HG02571 (cell line): ENCODE data around the gene HOXA11.

ENCODE experiments used
- ATAC-seq: cut with Tn5 transposase; IDR thresholded peaks from one replicate; pipeline ENCODE4 v1.9.1; 2021; ENCODE audit warnings: mild to moderate bottlenecking, moderate library complexity; ENCODE audit not compliant: unreplicated experiment

The HOXA11 gene

GRCh38 chr7:27182285-27182841 lies 2.7 kb downstream of the HOXA11 start:
- ATAC-seq, result no peak

- no peak for ATAC-seq
Measured at GRCh38 chr7:27181795-27182275, 3.2 kb downstream of the HOXA11 start.

- ATAC-seq, result no peak
Measured at GRCh38 chr7:27180431-27181420, 4.3 kb downstream of the HOXA11 start.

- ATAC-seq, result no peak
Measured at GRCh38 chr7:27179503-27180430, 5.3 kb downstream of the HOXA11 start.

GRCh38 chr7:27179030-27179429 lies 6.0 kb downstream of the HOXA11 start:
- no peak for ATAC-seq

- ATAC-seq, result no peak
Measured at GRCh38 chr7:27178366-27178765, 6.7 kb downstream of the HOXA11 start.

- no peak for ATAC-seq
Measured at GRCh38 chr7:27177795-27178320, 7.2 kb downstream of the HOXA11 start.

- ATAC-seq, result no peak
Measured at GRCh38 chr7:27176962-27177794, 7.9 kb downstream of the HOXA11 start.

- ATAC-seq, result no peak
Measured at GRCh38 chr7:27176524-27176845, 8.5 kb downstream of the HOXA11 start.

GRCh38 chr7:27175626-27176523 lies 9.2 kb downstream of the HOXA11 start:
- ATAC-seq, result no peak

- no peak for ATAC-seq
Measured at GRCh38 chr7:27174874-27175625, 10.0 kb downstream of the HOXA11 start.

- ATAC-seq, result no peak
Measured at GRCh38 chr7:27173956-27174873, 10.8 kb downstream of the HOXA11 start, which contains the start of gene HOXA10. HOXA10 (minus strand) TSS chr7:27174320; CDS start chr7:27174306, 14 bp downstream.

- ATAC-seq, result no peak
Measured at GRCh38 chr7:27173511-27173955, 11.5 kb downstream of the HOXA11 start.

GRCh38 chr7:27172823-27173510 lies 12.1 kb downstream of the HOXA11 start:
- ATAC-seq, result no peak

GRCh38 chr7:27172315-27172774 lies 12.7 kb downstream of the HOXA11 start:
- ATAC-seq, result no peak

- no peak for ATAC-seq
Measured at GRCh38 chr7:27171637-27172314, 13.3 kb downstream of the HOXA11 start.
